Stomach (tissue), 9 donors: Measurements from ENCODE around the gene ZGPAT. TPM values are rescaled to one million over a fixed set of nuclear protein-coding genes. Genes with fewer than 3 reads are reported as not detected.
A peak's percentile ranks its signal among the peaks of the same experiment; 100 is the strongest.

ENCODE experiments used
- DNase-seq, 2 donors: peaks; one replicate each; pipeline versions ENCODE4 v3.0.0 to v3.0.0-alpha.2; 2013 to 2019
- H3K27ac ChIP-seq, 5 donors: fragments of 200-600 bp in 4 of 5; sonication (generic) in 4 of 5; one replicate each; pipeline ENCODE4 v1.5.1; 2013 to 2019; ENCODE audit warnings: mild to moderate bottlenecking in 1 of 5, moderate library complexity in 1 of 5
- H3K27me3 ChIP-seq, 3 donors: fragments of 200-600 bp; sonication (generic); one replicate each; pipeline ENCODE4 v1.5.1; 2017 to 2019; ENCODE audit warnings: mixed run types in 1 of 3
- H3K36me3 ChIP-seq, 4 donors: fragments of 200-600 bp; sonication (generic); 1 replicate in 3 of 4; 2 replicates in 1 of 4; pipeline ENCODE4 v1.5.1; 2016 to 2019
- H3K4me1 ChIP-seq, 4 donors: fragments of 200-600 bp; sonication (generic); one replicate each; pipeline ENCODE4 v1.5.1; 2016 to 2019
- H3K4me3 ChIP-seq, 4 donors: fragments of 200-600 bp; sonication (generic) in 3 of 4; one replicate each; pipeline ENCODE4 v1.5.1; 2016 to 2019; ENCODE audit warnings: mild to moderate bottlenecking in 1 of 4
- H3K9me3 ChIP-seq, 4 donors: fragments of 200-600 bp; sonication (generic); one replicate each; pipeline ENCODE4 v1.5.1; 2016 to 2019
- CTCF ChIP-seq, 7 experiments: fragments of 450-650 bp in 4 of 7; fragments of 200-600 bp in 3 of 7; sonication (generic) in 3 of 7; IDR thresholded peaks; one replicate each; pipeline ENCODE4 v1.5.1; 2016 to 2019; ENCODE audit warnings: antibody characterized with exemption in 7 of 7, control low read depth in 2 of 7, mild to moderate bottlenecking in 1 of 7
- EP300 ChIP-seq: sonication (generic); formaldehyde crosslinking; IDR thresholded peaks from one replicate; pipeline ENCODE4 v1.6.1; 2017; ENCODE audit warnings: antibody characterized with exemption
- POLR2A ChIP-seq, 4 donors: fragments of 450-650 bp; IDR thresholded peaks; one replicate each; pipeline ENCODE4 v1.6.1; 2016; ENCODE audit warnings: antibody characterized with exemption in 4 of 4, control low read depth in 2 of 4, mild to moderate bottlenecking in 1 of 4, moderate library complexity in 1 of 4
- POLR2AphosphoS5 ChIP-seq, 3 donors: sonication (generic); formaldehyde crosslinking; IDR thresholded peaks; one replicate each; pipeline ENCODE4 v1.6.1; 2016; ENCODE audit warnings: antibody characterized with exemption in 3 of 3
- WGBS, 5 donors: extraction: QIAGEN DNeasy Blood & Tissue Kit in 3 of 5; methylation state at CpG; one replicate each; pipeline versions ENCODE4 v1.1.5 to v1.1.7; 2013 to 2018; 5-methylcytosine and 5-hydroxymethylcytosine counted together
- intact Hi-C: fragments of 100-400 bp; cut with DNase I; formaldehyde crosslinking; loops from one replicate; pipeline ENCODE4 v1.15.1; 2023; ENCODE audit warnings: low total_unique reads
- polyA plus RNA-seq, 3 donors: library from polyadenylated mRNA; stranded (reverse); fragments of 200-250 nt; gene quantifications; one replicate each; pipeline ENCODE4 v1.2.3, GENCODE V29; 2013
- total RNA-seq, 5 donors: library from RNA; depleted of rRNA; stranded (reverse); fragments of >200 nt; gene quantifications; one replicate each; pipeline versions ENCODE4 v1.1.0 to v1.2.3, GENCODE V29; 2014 to 2016
- donor health status: healthy with polysubstance abuse.
- donor health status: Bipolar disorder and iron deficiency.
- donor health status: healthy.

Gene ZGPAT
- total and polyA plus RNA-seq, 8 donors: 12.3 to 49.6 (median 38.5) TPM

DNA sequence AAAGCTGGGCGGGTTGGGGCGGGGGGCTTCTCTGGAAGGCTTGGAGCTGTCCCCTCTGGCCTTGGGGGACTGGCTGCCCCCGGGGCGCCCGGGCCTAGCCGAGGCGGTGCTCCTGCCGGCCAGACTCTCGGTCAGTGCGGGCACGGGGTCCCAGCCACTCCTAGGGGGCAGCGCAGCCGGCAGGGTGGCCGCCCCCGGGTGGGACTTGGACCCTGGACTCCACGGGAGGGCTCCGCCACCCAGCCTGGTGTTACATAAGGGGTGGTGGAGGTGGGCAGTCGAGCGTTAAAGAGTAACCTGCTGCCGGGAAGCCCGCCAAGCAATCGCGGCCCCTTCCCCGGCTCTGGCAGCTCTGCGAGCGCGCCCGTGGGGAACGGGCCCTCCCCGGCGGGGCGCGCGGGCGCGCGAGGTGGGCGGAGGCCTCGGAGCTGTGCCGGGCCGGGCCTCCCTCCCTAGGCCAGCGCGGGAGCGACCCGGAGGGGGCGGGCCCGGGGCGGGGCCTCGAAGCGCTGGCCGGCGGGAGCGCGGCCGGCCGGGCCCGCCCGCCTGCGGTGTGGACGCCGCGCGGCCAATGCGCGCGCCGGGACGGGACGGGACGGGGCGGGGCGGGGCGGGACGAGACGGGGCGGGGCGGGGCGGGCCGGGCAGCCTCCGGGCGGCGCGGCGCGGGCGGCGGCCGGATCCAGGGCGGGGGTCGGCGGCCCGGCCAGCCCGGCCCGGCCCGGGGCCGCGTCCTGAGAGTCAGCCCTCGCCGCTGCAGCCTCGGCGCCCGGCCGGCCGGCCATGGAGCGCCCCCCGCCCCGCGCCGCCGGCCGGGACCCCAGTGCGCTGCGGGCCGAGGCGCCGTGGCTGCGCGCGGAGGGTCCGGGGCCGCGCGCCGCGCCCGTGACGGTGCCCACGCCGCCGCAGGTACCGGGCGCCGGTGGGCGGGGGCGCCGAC is 31.6 kb downstream of the ZGPAT start, which contains the start of gene SLC2A4RG:
SLC2A4RG (plus strand) TSS at position 647 of the 940 bp plus-strand sequence; CDS start at position 784, 137 bp downstream.
- no peaks in the 10 kb centered on the region for H3K9me3 ChIP-seq
- H3K4me1 ChIP-seq: peaks cover 43 to 67% (median 59%) of the 10 kb centered on the region in 4 donors
- H3K4me3 ChIP-seq: peak within 1 kb of the TSS; percentile 65 to 85 (median 68)
- H3K27ac ChIP-seq: peak within 1 kb of the TSS; percentile 84 to 97 (median 93)
- WGBS, 5 donors: 1 to 5% (median 4%) methylated on average over 10 to 132 of the region's 136 CpGs
- H3K36me3 ChIP-seq: peaks cover 21 to 47% (median 44%) of the 10 kb centered on the region in 4 donors
- peak; percentile 84 to 95 for DNase-seq
- TF ChIP-seq CTCF (IDR thresholded peaks at IDR 0.05) (no peak), POLR2A (IDR thresholded peaks at IDR 0.05) (no peak), POLR2AphosphoS5 (IDR thresholded peaks at IDR 0.05) (no peak), EP300 (no peak)
- intact Hi-C loops: no loop called here
- H3K27me3 ChIP-seq: peaks cover 0 to 6% (median 0%) of the 10 kb centered on the region in 3 donors

DNA sequence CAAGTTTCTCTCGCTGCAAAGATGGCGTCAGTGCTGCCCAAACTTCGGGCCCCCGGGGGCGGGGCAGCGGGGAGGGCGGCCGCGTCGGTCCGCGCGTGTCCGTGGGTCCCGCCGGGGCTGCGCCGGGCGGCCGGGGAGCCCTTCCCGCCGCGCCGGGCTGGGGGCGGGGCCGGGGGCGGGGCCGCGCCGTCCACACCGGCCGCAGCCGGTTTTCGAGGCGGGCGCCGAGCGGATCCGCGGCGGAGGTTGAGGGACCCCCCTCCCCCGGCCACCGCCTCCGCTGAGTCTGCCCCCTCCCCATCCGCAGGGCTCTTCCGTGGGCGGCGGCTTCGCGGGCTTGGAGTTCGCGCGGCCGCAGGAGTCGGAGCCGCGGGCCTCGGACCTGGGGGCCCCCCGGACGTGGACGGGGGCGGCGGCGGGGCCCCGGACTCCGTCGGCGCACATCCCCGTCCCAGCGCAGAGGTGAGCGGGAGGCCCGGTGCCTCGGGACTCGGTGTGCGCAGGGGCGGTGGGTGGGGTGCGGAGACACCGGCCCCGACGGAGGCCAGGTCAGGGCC is 32.3 kb downstream of the ZGPAT start:
- WGBS, 5 donors: 0 to 1% (median 0%) methylated on average over 13 to 79 of the region's 80 CpGs; no CpG with 5 or more reads in 1 of the 5 donors
- H3K36me3 ChIP-seq: peaks cover 16 to 39% (median 36%) of the 10 kb centered on the region in 4 donors
- peaks cover 0 to 6% (median 0%) of the 10 kb centered on the region in 3 donors for H3K27me3 ChIP-seq
- peak in 1 of 2 donors; percentile 88 for DNase-seq
- H3K4me1 ChIP-seq: peaks cover 43 to 67% (median 59%) of the 10 kb centered on the region in 4 donors
- peak overlapping the region; percentile 65 to 85 (median 68) for H3K4me3 ChIP-seq
- H3K27ac ChIP-seq: peak overlapping the region; percentile 83 to 97 (median 93)
- no peaks in the 10 kb centered on the region for H3K9me3 ChIP-seq
- TF ChIP-seq POLR2A (IDR thresholded peaks at IDR 0.05) (no peak), EP300 (no peak), POLR2AphosphoS5 (IDR thresholded peaks at IDR 0.05) (no peak), CTCF (IDR thresholded peaks at IDR 0.05) (no peak)
- intact Hi-C loops: no loop called here

GRCh38 chr20:63740627-63741353 is 33.0 kb downstream of the ZGPAT start:
- intact Hi-C loops: no loop called here
- H3K27ac ChIP-seq: peak overlapping the region; percentile 83 to 97 (median 93)
- peak overlapping the region; percentile 65 to 85 (median 68) for H3K4me3 ChIP-seq
- TF ChIP-seq EP300 (no peak), POLR2AphosphoS5 (IDR thresholded peaks at IDR 0.05) (peak in 2 of 3 donors; percentile 55 to 73), POLR2A (IDR thresholded peaks at IDR 0.05) (no peak), CTCF (IDR thresholded peaks at IDR 0.05) (peak in 3 of 7 experiments; percentile 7 to 55 (median 43))
- peaks cover 10 to 33% (median 30%) of the 10 kb centered on the region in 4 donors for H3K36me3 ChIP-seq
- no peaks in the 10 kb centered on the region for H3K9me3 ChIP-seq
- peak; percentile 95 to 97 for DNase-seq
- WGBS, 5 donors: 0 to 7% (median 5%) methylated on average over 9 to 29 of the region's 29 CpGs
- peaks cover 43 to 64% (median 56%) of the 10 kb centered on the region in 4 donors for H3K4me1 ChIP-seq
- H3K27me3 ChIP-seq: peaks cover 0 to 6% (median 0%) of the 10 kb centered on the region in 3 donors

DNA sequence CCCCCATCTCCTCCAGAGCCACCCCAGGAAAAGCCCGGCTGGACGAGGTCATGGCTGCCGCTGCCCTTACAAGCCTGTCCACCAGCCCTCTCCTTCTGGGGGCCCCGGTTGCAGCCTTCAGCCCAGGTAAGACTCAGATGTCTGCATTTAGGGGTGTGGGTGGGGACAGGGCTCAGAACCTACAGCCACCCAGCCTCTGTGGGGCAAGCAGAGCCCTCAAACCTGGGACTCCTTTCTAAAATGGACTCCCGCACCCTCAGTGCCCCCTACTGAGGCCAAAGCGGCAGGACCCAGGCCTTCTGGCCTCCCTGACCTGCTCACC is 33.5 kb downstream of the ZGPAT start:
- H3K9me3 ChIP-seq: no peaks in the 10 kb centered on the region
- H3K4me3 ChIP-seq: peak overlapping the region; percentile 65 to 85 (median 68)
- peaks cover 40 to 59% (median 51%) of the 10 kb centered on the region in 4 donors for H3K4me1 ChIP-seq
- H3K27ac ChIP-seq: peak overlapping the region; percentile 83 to 97 (median 93)
- 15 to 42% (median 28%) methylated on average over 4 to 6 of the region's 6 CpGs for WGBS, 5 donors
- peaks cover 0 to 6% (median 0%) of the 10 kb centered on the region in 3 donors for H3K27me3 ChIP-seq
- TF ChIP-seq EP300 (no peak), POLR2A (IDR thresholded peaks at IDR 0.05) (no peak), POLR2AphosphoS5 (IDR thresholded peaks at IDR 0.05) (no peak), CTCF (IDR thresholded peaks at IDR 0.05) (no peak)
- peaks cover 8 to 33% (median 27%) of the 10 kb centered on the region in 4 donors for H3K36me3 ChIP-seq
- intact Hi-C loops: no loop called here
- DNase-seq: no peak
